NT2/D1 (cell line): ENCODE data around the gene NSUN3.

ENCODE experiments used
- DNase-seq: peaks from one replicate; pipeline ENCODE4 v3.0.0-alpha.2; 2011; ENCODE audit warnings: low read depth, low spot score
- H3K27me3 ChIP-seq: 2 replicates; pipeline ENCODE4 v1.6.0; 2011; ENCODE audit warnings: mild to moderate bottlenecking; ENCODE audit not compliant: insufficient read length, insufficient read depth
- H3K36me3 ChIP-seq: 2 replicates; pipeline ENCODE4 v1.6.1; 2011; ENCODE audit warnings: mild to moderate bottlenecking, low read length, mixed read lengths; ENCODE audit not compliant: insufficient read depth, insufficient read length
- H3K4me1 ChIP-seq: 2 replicates; pipeline ENCODE4 v1.5.1; 2011; ENCODE audit not compliant: insufficient read depth, insufficient read length
- H3K4me3 ChIP-seq: 2 replicates; pipeline ENCODE4 v1.5.1; 2011; ENCODE audit warnings: low read depth; ENCODE audit not compliant: insufficient read length
- H3K9ac ChIP-seq: 2 replicates; pipeline ENCODE4 v1.6.0; 2011; ENCODE audit warnings: low read depth; ENCODE audit not compliant: insufficient read length
- H3K9me3 ChIP-seq: 2 replicates; pipeline ENCODE4 v1.5.1; 2011; ENCODE audit warnings: mild to moderate bottlenecking, low read length; ENCODE audit not compliant: insufficient read depth
- SUZ12 ChIP-seq: IDR thresholded peaks from 2 replicates; pipeline ENCODE4 v1.6.1; 2011; ENCODE audit not compliant: insufficient read length, insufficient read depth; ENCODE audit errors: extremely low read depth
- YY1 ChIP-seq: IDR thresholded peaks from 2 replicates; pipeline ENCODE4 v1.6.1; 2011; ENCODE audit not compliant: insufficient read length, insufficient read depth
- ZNF274 ChIP-seq: IDR thresholded peaks from 2 replicates; pipeline ENCODE4 v1.6.1; 2011; ENCODE audit warnings: mild to moderate bottlenecking, low read depth, low read length

The NSUN3 gene

DNA sequence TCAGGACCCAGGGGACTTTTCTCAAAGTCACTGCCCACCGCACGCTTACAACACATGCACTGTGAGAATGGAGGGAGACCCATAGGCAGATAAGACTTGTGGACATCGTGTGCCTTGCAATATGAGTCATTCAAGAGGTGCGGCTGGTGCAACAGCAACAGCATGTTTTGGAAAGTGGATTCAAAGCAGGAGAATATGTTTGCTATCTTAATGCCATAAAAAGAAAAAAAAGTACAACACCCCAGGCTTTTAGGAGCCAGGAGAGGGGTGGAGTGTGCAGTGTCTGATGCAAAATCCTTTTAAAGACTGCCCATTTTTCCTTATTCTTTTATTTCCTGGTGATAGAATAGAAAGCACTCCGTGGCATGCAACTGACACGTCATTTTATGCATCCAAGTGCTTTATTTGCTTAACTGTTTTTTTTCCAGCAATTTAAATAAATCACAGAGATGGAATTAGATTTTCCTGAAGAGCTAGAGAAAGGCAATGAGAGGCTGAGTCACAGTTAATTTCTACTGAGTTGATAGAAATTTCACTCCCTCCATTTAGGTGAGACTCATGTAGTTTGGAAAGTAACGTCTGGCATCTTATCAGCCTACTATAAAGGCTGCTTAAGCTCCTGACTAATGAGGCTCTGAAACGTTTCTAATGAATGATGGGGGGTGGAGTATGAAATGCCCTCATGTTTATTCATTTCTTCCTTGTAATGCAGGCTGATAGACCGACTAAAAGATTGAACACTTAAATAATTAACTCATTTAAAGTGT lies 96.4 kb downstream of the NSUN3 start:
- no peaks in the 10 kb centered on the region for H3K36me3 ChIP-seq
- H3K4me1 ChIP-seq = no peaks in the 10 kb centered on the region
- H3K9ac ChIP-seq = no peak overlapping the region
- H3K27me3 ChIP-seq = no peaks in the 10 kb centered on the region
- no peak for TF ChIP-seq SUZ12
- TF ChIP-seq ZNF274 = no peak
- no peak for DNase-seq
- H3K4me3 ChIP-seq = no peak overlapping the region
- H3K9me3 ChIP-seq = no peaks in the 10 kb centered on the region

DNA sequence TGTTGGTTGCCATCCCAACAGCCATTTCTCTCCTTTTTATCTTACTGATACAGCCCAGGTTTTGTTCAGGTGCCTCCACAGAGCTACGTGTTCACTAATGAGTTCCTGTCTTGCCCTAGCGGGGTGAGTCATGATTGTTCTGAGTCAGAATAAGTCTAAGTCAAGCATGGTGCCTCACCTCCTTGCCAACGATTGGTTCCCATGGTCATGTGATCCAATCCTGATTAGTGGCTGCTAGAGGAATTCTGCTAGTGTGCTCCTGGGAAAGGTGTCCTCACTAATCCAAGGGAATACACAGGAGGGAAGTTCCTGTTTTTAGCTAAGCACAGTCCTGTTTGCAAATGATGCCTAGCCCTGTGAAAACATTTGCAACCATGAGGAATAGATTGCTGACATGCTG lies 99.8 kb downstream of the NSUN3 start:
- Histone ChIP-seq H3K4me1 (no peaks in the 10 kb centered on the region), H3K4me3 (no peak overlapping the region), H3K27me3 (no peaks in the 10 kb centered on the region), H3K9me3 (no peaks in the 10 kb centered on the region), H3K9ac (no peak overlapping the region), H3K36me3 (no peaks in the 10 kb centered on the region)
- TF ChIP-seq YY1 (no peak), ZNF274 (no peak), SUZ12 (no peak)
- no peak for DNase-seq

DNA sequence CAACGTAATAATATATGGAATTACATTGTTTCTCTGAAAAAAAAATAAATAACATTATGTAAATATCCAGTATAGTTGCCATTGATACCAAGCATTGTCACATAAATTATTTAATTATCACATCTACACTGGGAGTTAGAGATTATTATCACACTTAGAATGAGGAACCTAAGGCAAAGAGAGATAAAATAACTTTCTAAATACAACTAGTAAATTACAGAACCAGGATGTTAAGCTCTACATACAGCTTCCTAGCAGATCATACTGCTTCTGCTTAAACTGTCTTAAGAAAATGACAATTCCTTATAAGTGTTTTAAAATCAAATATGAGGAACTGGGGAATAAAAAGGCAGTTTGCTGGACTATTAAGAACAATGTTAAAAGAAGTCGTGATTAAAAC lies 104.5 kb downstream of the NSUN3 start:
- DNase-seq = no peak
- H3K4me3 ChIP-seq = no peak overlapping the region
- H3K9me3 ChIP-seq = no peaks in the 10 kb centered on the region
- no peaks in the 10 kb centered on the region for H3K36me3 ChIP-seq
- no peak overlapping the region for H3K9ac ChIP-seq
- no peak for TF ChIP-seq SUZ12
- TF ChIP-seq ZNF274 = no peak
- no peak for TF ChIP-seq YY1
- no peaks in the 10 kb centered on the region for H3K4me1 ChIP-seq
- H3K27me3 ChIP-seq = no peaks in the 10 kb centered on the region

DNA sequence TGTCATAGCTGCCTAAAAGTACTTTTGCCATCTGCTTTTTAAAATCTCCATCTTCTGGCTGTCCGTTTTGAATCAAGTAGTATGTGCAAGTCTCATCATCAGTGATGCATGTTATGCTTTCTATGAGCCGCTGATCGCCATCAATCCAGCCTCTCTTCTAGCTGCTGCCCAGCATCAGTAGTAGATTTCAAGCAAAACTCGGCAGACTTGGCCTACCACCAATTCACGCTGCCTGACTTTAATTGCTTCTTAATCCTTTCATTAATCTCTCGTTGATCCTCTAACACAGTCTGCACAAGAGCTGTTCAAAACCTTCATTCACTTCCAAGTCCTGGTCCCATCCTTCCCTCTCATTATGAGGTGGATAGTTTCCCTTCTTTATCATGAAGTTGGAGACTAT lies 104.9 kb downstream of the NSUN3 start:
- TF ChIP-seq SUZ12 (no peak), YY1 (no peak), ZNF274 (no peak)
- Histone ChIP-seq H3K9ac (no peak overlapping the region), H3K9me3 (no peaks in the 10 kb centered on the region), H3K4me3 (no peak overlapping the region), H3K36me3 (no peaks in the 10 kb centered on the region), H3K4me1 (no peaks in the 10 kb centered on the region), H3K27me3 (no peaks in the 10 kb centered on the region)
- DNase-seq = no peak

DNA sequence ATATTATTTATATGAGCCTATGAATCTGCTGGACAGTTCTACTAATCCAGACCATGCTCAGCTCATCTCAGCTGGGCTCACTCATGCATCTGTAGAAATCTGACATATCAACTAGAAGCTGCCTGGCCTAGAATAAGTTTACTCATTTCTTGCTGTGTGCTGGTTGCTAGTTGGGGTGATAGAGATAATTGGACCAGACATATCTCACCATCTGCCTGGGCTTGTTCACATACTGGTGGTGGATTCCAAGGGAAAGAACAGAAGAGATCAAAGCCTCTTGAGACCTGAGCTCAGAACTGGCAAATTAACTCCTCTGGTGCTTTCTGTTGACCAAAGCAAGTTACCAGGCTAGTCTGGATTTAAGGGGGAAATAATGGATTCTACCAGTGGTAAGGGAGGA lies 109.1 kb downstream of the NSUN3 start:
- H3K4me1 ChIP-seq = no peaks in the 10 kb centered on the region
- no peak overlapping the region for H3K9ac ChIP-seq
- H3K9me3 ChIP-seq = no peaks in the 10 kb centered on the region
- H3K27me3 ChIP-seq = no peaks in the 10 kb centered on the region
- TF ChIP-seq ZNF274 (no peak), YY1 (no peak), SUZ12 (no peak)
- no peak for DNase-seq
- H3K36me3 ChIP-seq = no peaks in the 10 kb centered on the region
- no peak overlapping the region for H3K4me3 ChIP-seq

DNA sequence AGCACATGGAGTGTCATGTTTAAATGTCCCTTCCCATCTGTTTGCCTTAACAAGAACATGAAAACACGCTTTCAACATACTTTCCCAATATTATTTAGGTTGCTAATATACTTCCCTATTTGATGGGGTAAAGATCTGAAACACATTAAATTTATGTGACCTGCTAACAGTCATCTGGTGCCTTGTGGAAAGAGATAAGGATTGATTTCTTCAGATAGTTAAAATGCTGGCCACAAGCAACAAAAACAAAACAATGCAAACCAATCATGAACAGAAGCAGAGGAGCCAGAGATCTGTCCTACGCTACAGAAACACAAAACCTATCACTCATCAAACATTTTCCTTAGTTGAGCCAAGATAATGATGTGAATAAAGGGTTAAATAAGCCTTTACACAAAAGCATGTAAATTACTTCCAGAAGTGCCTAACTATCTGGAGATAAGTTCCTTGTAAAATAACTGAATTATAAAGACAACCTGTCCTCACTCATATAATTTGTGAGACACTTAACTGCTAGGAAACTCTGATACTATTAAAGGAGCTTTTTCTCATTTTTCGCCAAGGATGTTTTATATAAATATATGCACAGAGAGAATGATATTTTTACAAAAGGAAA lies 109.9 kb downstream of the NSUN3 start:
- no peaks in the 10 kb centered on the region for H3K36me3 ChIP-seq
- no peaks in the 10 kb centered on the region for H3K27me3 ChIP-seq
- H3K4me1 ChIP-seq = no peaks in the 10 kb centered on the region
- DNase-seq = no peak
- TF ChIP-seq SUZ12 (no peak), ZNF274 (no peak), YY1 (no peak)
- H3K9me3 ChIP-seq = no peaks in the 10 kb centered on the region
- H3K9ac ChIP-seq = no peak overlapping the region
- no peak overlapping the region for H3K4me3 ChIP-seq

DNA sequence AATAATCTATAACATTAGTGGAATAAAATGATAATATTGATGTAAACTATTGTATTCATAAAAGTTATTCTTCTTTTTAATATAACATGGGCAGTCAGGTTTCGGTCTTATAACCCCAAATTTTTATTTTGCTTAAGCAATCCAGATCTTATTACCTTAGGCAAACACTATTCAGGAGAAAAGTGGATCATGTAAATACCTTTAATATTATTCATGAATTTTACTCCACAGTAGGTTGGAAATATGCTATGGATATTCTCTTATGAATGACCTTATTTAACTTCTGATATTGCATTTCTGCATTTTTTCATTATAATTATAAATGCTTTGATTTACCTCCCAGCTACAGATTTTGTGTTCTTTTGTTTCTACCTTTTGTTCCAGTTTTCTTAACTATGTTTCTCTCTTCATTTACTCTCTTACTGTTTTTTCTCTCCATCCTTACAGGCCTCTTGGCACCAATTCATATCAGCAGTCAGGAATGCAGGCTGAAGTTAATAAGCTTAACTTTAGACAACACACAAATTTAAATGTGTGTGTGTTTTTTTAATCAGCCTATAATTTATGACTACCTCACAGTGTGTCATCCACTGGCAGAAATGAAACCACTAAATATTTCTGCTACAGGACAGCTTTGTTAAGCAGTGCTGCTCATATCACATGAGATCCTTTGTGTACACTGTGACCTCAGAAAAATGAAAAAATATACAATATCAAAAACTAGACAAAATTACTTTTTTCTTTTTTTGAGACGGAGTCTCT lies 111.0 kb downstream of the NSUN3 start:
- TF ChIP-seq SUZ12 (no peak), ZNF274 (no peak), YY1 (no peak)
- no peaks in the 10 kb centered on the region for H3K27me3 ChIP-seq
- no peak overlapping the region for H3K9ac ChIP-seq
- H3K4me1 ChIP-seq = no peaks in the 10 kb centered on the region
- no peak for DNase-seq
- no peaks in the 10 kb centered on the region for H3K36me3 ChIP-seq
- H3K9me3 ChIP-seq = no peaks in the 10 kb centered on the region
- H3K4me3 ChIP-seq = no peak overlapping the region
